ENCODE results near the gene AGPAT2. TPM values are rescaled to one million over a fixed set of nuclear protein-coding genes. Genes with fewer than 3 reads are reported as not detected.

The AGPAT2 gene
- total RNA-seq, 4 donors from 2014 or later: 300 to 1,989 (median 392) TPM

DNA sequence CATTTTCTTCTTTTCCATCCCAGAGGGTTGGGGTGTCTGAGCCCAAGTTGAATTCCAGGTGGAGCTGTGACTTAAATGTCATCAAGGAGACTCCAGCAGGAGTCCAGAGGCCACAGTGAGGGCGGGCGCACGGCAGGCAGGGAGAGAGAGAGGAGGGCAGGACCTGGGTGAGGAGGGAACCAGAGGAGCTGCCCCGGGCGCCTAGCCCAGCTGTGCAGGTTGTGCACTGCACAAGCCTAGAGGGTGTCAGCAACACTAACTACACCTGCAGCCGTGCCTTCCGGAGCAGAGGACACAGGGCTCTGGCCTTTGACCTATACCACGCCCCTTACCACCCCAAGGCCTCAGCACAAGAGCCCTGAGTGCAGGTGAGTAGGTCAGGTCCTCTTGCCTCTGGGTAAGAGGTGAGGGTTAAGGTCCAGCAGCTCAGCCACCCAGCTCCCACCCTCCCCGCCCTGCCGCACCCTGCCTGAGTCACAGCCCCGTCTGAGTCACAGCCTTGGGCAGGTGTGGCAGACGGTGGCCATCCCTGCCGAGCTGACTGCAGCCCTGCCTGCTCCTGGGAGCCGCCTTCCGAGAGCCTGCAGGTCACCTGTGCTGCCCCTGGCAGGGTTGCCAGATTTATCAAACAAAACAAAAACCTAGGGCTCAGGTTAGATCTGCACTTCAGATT, 6.4 kb upstream of the AGPAT2 start:
- TF ChIP-seq, protein P1, sequence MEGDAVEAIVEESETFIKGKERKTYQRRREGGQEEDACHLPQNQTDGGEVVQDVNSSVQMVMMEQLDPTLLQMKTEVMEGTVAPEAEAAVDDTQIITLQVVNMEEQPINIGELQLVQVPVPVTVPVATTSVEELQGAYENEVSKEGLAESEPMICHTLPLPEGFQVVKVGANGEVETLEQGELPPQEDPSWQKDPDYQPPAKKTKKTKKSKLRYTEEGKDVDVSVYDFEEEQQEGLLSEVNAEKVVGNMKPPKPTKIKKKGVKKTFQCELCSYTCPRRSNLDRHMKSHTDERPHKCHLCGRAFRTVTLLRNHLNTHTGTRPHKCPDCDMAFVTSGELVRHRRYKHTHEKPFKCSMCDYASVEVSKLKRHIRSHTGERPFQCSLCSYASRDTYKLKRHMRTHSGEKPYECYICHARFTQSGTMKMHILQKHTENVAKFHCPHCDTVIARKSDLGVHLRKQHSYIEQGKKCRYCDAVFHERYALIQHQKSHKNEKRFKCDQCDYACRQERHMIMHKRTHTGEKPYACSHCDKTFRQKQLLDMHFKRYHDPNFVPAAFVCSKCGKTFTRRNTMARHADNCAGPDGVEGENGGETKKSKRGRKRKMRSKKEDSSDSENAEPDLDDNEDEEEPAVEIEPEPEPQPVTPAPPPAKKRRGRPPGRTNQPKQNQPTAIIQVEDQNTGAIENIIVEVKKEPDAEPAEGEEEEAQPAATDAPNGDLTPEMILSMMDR (IDR thresholded peaks at IDR 0.05; ENCODE audit: low read depth): no peak

DNA sequence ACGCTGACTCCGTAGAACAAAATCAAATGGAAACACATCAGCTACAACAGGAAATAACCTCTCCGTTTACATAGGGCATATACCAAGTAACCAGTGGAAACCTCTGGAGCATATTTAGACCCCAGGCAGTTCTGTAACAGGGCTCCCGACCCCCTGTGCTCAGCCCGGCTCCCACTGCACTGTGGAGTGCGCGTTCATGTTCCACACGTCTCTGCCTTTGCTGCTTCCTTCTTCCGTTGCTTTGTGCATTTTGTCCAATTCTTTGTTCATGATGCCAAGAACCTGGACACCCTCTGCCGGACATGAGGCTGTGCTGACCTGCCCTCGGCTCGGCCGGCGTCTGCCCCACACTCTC, 5.9 kb upstream of the AGPAT2 start:
- TF ChIP-seq, protein P1 (IDR thresholded peaks at IDR 0.05; ENCODE audit: low read depth): no peak

DNA sequence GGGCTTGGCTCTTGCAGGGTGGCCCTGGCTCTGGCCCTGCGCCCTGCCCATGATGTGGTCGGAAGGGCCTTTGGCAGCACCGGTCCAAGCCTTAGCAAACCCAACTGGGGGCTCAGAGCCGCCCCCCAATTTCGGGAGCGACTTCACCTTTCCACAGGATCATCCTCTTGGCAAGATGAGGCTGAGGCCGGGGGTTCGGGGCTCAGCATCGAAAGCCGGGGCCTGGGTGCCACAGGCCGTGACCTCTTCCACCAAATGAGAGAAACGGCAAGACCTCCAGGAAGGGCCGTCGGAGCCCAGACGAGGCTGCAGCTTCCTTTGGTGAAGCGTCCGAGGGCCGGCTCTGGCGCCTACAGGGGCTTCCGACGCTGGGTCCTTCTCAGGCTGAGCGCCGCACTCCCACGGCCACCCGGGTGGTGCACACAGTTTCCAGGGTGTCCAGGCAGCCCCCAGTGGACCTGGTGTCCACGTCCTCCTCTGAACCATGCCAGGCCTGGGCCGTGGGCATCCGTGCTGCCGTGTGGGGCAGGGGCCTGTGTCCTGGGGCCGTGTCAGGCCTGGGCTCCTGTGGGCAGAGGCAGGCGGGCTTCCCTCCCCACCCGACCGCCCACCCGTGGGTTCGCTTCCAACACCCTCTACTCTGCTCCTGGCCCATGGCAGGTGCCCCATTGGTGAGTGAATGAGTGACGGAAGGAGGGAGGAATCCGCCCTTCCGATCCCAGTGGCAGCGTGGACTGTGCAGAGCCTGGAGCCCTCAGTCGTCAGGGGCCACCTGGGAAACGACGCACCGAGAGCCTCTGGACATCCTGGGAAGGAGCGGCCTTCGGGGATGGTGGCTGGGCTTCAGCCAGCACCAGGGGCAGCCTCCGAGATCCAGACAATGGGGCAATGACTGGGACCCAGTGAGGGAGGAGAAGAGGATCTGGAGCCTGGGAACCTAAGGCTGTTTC, 5.2 kb upstream of the AGPAT2 start:
- TF ChIP-seq, protein P1 (IDR thresholded peaks at IDR 0.05; ENCODE audit: low read depth): no peak

DNA sequence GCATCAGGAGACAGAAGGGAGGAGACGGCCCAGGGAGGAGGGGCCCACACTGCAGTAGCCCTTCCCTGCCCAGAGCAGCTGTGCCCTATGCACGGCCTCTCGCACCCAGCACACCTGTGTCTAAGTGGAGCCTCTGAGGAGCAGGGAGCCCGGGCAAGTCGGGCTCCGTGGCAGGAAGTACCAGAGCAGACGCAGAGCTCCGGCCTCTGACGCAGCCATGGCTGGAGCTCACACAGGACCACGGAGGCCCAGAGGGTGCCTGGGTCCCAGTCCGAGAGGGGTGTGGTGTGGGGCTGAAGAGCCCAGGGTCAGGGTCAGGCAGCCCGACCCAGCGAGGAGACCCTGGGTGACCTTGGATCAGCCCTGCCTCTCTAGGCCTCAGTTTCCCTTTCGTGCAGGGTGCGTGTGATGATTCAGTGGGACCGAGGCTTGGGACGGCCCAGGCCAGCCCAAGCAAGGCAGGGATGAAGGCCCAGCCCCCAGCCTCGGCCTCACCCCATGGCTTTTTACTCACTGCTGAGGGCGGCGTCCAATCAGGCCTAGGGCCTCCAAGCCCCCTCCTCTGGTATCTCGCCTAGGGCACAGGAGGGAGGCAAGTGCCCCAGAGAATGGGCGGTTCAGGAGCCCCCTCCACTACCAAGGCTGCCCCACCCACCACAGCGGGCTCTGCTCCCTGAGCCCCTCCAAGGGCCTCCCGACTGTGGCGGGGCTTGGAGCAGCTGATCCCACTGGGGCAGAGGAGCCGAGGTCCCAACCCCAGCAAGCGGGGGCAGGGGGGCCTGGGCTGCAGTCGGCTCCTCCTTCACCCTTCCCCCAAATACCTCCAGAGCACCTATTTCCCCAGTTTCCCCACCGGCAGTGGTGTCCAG, 4.3 kb upstream of the AGPAT2 start:
- TF ChIP-seq, protein P1 (IDR thresholded peaks at IDR 0.05; ENCODE audit: low read depth): no peak

DNA sequence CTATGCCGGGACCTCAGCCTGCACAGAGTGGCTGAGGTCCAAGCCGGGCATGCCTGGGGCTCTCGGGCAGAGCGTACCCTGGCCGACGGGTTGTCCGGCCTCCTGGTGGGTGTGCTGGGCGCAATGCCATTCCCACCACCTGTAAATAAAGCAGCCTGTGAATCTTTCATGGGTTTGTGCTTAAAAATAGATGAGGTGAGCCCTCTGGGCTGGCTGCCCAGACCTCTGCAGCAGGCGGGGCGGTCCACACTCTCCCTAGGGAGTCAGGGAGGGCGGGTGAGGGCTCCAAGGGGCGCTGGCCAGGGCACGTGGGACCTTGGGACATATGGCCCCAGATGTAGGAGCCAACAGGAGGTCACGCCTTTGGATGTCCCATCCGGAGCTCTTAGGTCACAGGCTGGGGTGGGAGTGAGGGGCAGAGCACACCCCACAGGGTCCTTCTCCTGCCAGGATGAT, 3.6 kb upstream of the AGPAT2 start:
- TF ChIP-seq, protein P1 (IDR thresholded peaks at IDR 0.05; ENCODE audit: low read depth): no peak

DNA sequence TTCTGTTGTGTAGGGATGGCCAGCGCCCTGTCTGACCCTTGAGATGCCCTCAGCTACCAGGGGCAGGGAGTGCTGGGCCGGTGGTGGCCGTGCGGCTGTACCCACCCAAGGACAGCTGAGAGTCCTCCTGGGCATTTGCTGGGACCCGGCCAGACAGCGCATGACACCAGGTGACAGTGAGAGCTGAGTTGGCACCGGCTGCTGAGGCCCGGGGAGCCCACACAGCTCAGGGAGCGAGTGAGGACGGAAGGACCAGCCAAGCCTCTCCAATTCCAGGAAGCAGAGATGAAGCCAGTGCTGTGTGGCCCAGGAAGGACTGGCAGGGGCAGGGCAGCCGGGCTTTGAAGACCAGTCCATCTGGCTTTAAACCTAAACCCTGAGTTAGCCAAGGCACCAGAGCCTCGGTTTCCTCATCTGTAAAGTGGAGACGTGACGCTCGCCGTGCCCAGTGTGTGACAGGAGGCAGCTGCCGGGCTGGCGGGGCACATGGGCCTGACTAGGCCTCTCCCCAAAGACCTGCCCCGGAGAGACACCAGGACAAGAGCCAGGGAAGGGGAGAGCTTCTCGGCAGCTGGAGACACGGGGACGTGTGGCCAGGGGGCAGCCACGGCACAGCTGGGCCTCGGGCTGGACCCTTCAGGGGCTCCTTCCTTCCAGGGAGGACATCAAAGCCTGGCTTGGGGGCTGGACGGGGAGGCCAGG, 3.0 kb upstream of the AGPAT2 start:
- TF ChIP-seq, protein P1 (IDR thresholded peaks at IDR 0.05; ENCODE audit: low read depth): no peak

All from subcutaneous adipose tissue (tissue), 4 donors.